SK-N-SH treated with all-trans-retinoic acid at 6 μM for 48 hours (cell line): Measurements from ENCODE around the gene ZFAND3.

ENCODE experiments used
- ATAC-seq: fragments of 200-7000 bp; cut with Tn5 transposase; 3 replicates; pipeline ENCODE4 v1.9.1; 2020; ENCODE audit warnings: mild to moderate bottlenecking, moderate library complexity
- ARNTL ChIP-seq: fragments of 450-650 bp; formaldehyde crosslinking; IDR thresholded peaks from 2 replicates; pipeline ENCODE4 v1.5.0; 2020; ENCODE audit warnings: low read depth, mild to moderate bottlenecking, moderate library complexity, borderline replicate concordance
- BACH2 ChIP-seq: fragments of 250-450 bp; sonication (Bioruptor Pico); IDR thresholded peaks from 2 replicates; pipeline ENCODE4 v1.9.0; 2021; ENCODE audit warnings: mild to moderate bottlenecking, borderline replicate concordance
- CREB5 ChIP-seq: fragments of 250-450 bp; sonication (Bioruptor Pico); IDR thresholded peaks from 2 replicates; pipeline ENCODE4 v1.5.1; 2020; ENCODE audit warnings: low read depth, mild to moderate bottlenecking, moderate library complexity
- CSDC2 ChIP-seq: fragments of 250-450 bp; sonication (Bioruptor Pico); IDR thresholded peaks from 2 replicates; pipeline ENCODE4 v1.5.0; 2020; ENCODE audit warnings: mild to moderate bottlenecking, moderate library complexity
- CSRNP3 ChIP-seq: fragments of 250-450 bp; sonication (Bioruptor Pico); IDR thresholded peaks from 2 replicates; pipeline ENCODE4 v1.5.1; 2021; ENCODE audit warnings: mild to moderate bottlenecking, moderate library complexity
- ESRRG ChIP-seq: fragments of 250-450 bp; sonication (Bioruptor Pico); IDR thresholded peaks from 2 replicates; pipeline ENCODE4 v1.6.1; 2021; ENCODE audit warnings: mild to moderate bottlenecking
- GLIS3 ChIP-seq: fragments of 250-450 bp; sonication (Bioruptor Pico); IDR thresholded peaks from 2 replicates; pipeline ENCODE4 v1.5.0; 2020; ENCODE audit warnings: mild to moderate bottlenecking, moderate library complexity
- ISL1 ChIP-seq: fragments of 250-450 bp; sonication (Bioruptor Pico); IDR thresholded peaks from 2 replicates; pipeline ENCODE4 v2.1.2; 2022; ENCODE audit warnings: mild to moderate bottlenecking, moderate library complexity
- OSR1 ChIP-seq: fragments of 250-450 bp; sonication (Bioruptor Pico); IDR thresholded peaks from 2 replicates; pipeline ENCODE4 v1.8.0; 2022; ENCODE audit warnings: moderate library complexity, mild to moderate bottlenecking, inconsistent platforms
- PATZ1 ChIP-seq: fragments of 250-450 bp; sonication (Bioruptor Pico); IDR thresholded peaks from 2 replicates; pipeline ENCODE4 v1.8.0; 2020; ENCODE audit warnings: mild to moderate bottlenecking, moderate library complexity, borderline replicate concordance
- POU6F1 ChIP-seq: fragments of 250-450 bp; sonication (Bioruptor Pico); IDR thresholded peaks from 2 replicates; pipeline ENCODE4 v1.8.0; 2021; ENCODE audit warnings: low read depth, mild to moderate bottlenecking, moderate library complexity, borderline replicate concordance
- RARB ChIP-seq: fragments of 250-450 bp; sonication (Bioruptor Pico); IDR thresholded peaks from 2 replicates; pipeline ENCODE4 v1.8.0; 2021; ENCODE audit warnings: mild to moderate bottlenecking, moderate library complexity
- SNAI2 ChIP-seq: fragments of 250-450 bp; sonication (Bioruptor Pico); IDR thresholded peaks from 2 replicates; pipeline ENCODE4 v1.5.0; 2020; ENCODE audit warnings: mild to moderate bottlenecking, moderate library complexity
- TCF4 ChIP-seq: fragments of 250-450 bp; sonication (Bioruptor Pico); IDR thresholded peaks from 2 replicates; pipeline ENCODE4 v1.8.0; 2021; ENCODE audit warnings: mild to moderate bottlenecking, moderate library complexity, borderline replicate concordance
- ZC3H10 ChIP-seq: fragments of 250-450 bp; sonication (Bioruptor Pico); IDR thresholded peaks from 2 replicates; pipeline ENCODE4 v1.5.1; 2021; ENCODE audit warnings: mild to moderate bottlenecking, moderate library complexity
- ZFP3 ChIP-seq: fragments of 250-450 bp; sonication (Bioruptor Pico); IDR thresholded peaks from 2 replicates; pipeline ENCODE4 v1.5.0; 2020; ENCODE audit warnings: mild to moderate bottlenecking, moderate library complexity
- ZFP30 ChIP-seq: fragments of 450-650 bp; formaldehyde crosslinking; IDR thresholded peaks from 2 replicates; pipeline ENCODE4 v1.5.0; 2022; ENCODE audit warnings: mild to moderate bottlenecking, moderate library complexity
- ZNF565 ChIP-seq: fragments of 450-650 bp; formaldehyde crosslinking; conservative IDR thresholded peaks from 2 replicates; pipeline ENCODE4 v1.5.0; 2020; ENCODE audit warnings: low read depth, mild to moderate bottlenecking, moderate library complexity
- ZNF70 ChIP-seq: fragments of 450-650 bp; formaldehyde crosslinking; IDR thresholded peaks from 2 replicates; pipeline ENCODE4 v1.5.0; 2020; ENCODE audit warnings: mild to moderate bottlenecking, moderate library complexity
- ZNF8 ChIP-seq: fragments of 450-650 bp; formaldehyde crosslinking; IDR thresholded peaks from 2 replicates; pipeline ENCODE4 v1.5.0; 2020; ENCODE audit warnings: mild to moderate bottlenecking, moderate library complexity

ZFAND3 gene

GRCh38 chr6:38161754-38162492, 342.4 kb downstream of the ZFAND3 start:
- TF ChIP-seq OSR1 (CRISPR knock-in tag) (no peak), POU6F1 (no peak), CSDC2 (no peak), ARNTL (CRISPR knock-in tag) (no peak), BACH2 (no peak), ZFP3 (CRISPR knock-in tag) (no peak), ZNF8 (CRISPR knock-in tag) (no peak), ISL1 (CRISPR knock-in tag) (no peak), PATZ1 (CRISPR knock-in tag) (no peak), RARB (no peak), SNAI2 (CRISPR knock-in tag) (no peak)
- no peak for ATAC-seq

- ATAC-seq, result no peak
- TF ChIP-seq SNAI2 (CRISPR knock-in tag) (no peak), ZC3H10 (no peak), ISL1 (CRISPR knock-in tag) (no peak), ZFP30 (no peak), CSDC2 (no peak), ARNTL (CRISPR knock-in tag) (no peak), BACH2 (no peak), TCF4 (CRISPR knock-in tag) (no peak), CSRNP3 (CRISPR knock-in tag) (no peak), ZNF565 (no peak), RARB (no peak), OSR1 (CRISPR knock-in tag) (no peak), ESRRG (no peak), ZNF8 (CRISPR knock-in tag) (no peak), CREB5 (CRISPR knock-in tag) (no peak), GLIS3 (CRISPR knock-in tag) (no peak), POU6F1 (no peak), PATZ1 (CRISPR knock-in tag) (no peak), ZNF70 (CRISPR knock-in tag) (no peak), ZFP3 (CRISPR knock-in tag) (no peak)
Measured at GRCh38 chr6:38162493-38163185, 343.1 kb downstream of the ZFAND3 start.
